H9 (cell line): ENCODE results near the gene TCF25. TPM values are rescaled to one million over a fixed set of nuclear protein-coding genes. Genes with fewer than 3 reads are reported as not detected.

Experiments used
- DNase-seq: peaks from one replicate; pipeline ENCODE4 v3.0.0-alpha.2; 2017
- H2AFZ ChIP-seq: one replicate; pipeline ENCODE4 v1.6.1; 2013; ENCODE audit warnings: mild to moderate bottlenecking, low read length, control low read depth, moderate library complexity
- H2AK5ac ChIP-seq: 2 replicates; pipeline ENCODE4 v1.6.1; 2013; ENCODE audit warnings: low read length, control low read depth, mixed read lengths; ENCODE audit not compliant: insufficient read length
- H2BK120ac ChIP-seq: one replicate; pipeline ENCODE4 v1.6.1; 2013; ENCODE audit warnings: low read depth, mild to moderate bottlenecking, low read length, control low read depth, inconsistent platforms; ENCODE audit not compliant: poor library complexity, severe bottlenecking
- H2BK12ac ChIP-seq: 2 replicates; pipeline ENCODE4 v1.6.1; 2013; ENCODE audit warnings: low read length, control low read depth, mixed read lengths, low read depth; ENCODE audit not compliant: insufficient read length
- H2BK15ac ChIP-seq: 2 replicates; pipeline ENCODE4 v1.6.1; 2013; ENCODE audit warnings: low read depth, low read length, control low read depth
- H2BK20ac ChIP-seq: one replicate; pipeline ENCODE4 v1.6.1; 2013; ENCODE audit warnings: low read depth, mild to moderate bottlenecking, low read length, control low read depth, inconsistent platforms; ENCODE audit not compliant: poor library complexity, severe bottlenecking
- H2BK5ac ChIP-seq: 2 replicates; pipeline ENCODE4 v1.6.1; 2013; ENCODE audit warnings: low read length, control low read depth, mixed read lengths; ENCODE audit not compliant: insufficient read length
- H3K14ac ChIP-seq: 2 replicates; pipeline ENCODE4 v1.6.1; 2013; ENCODE audit warnings: low read length, control low read depth; ENCODE audit not compliant: insufficient read depth
- H3K18ac ChIP-seq: 2 replicates; pipeline ENCODE4 v1.6.1; 2013; ENCODE audit warnings: low read depth, mild to moderate bottlenecking, mixed read lengths, low read length, control low read depth; ENCODE audit not compliant: insufficient read length
- H3K23ac ChIP-seq: 2 replicates; pipeline ENCODE4 v1.6.1; 2013; ENCODE audit warnings: low read length, control low read depth, mixed read lengths, low read depth; ENCODE audit not compliant: insufficient read length
- H3K23me2 ChIP-seq: 2 replicates; pipeline ENCODE4 v1.6.1; 2013; ENCODE audit warnings: low read depth, mild to moderate bottlenecking, mixed read lengths, low read length, control low read depth; ENCODE audit not compliant: insufficient read length, poor library complexity, severe bottlenecking
- H3K27ac ChIP-seq: 2 replicates; pipeline ENCODE4 v1.5.1; 2013; ENCODE audit warnings: low read length, control low read depth, mixed read lengths, low read depth; ENCODE audit not compliant: insufficient read length
- H3K27me3 ChIP-seq: 2 replicates; pipeline ENCODE4 v1.6.1; 2013; ENCODE audit warnings: low read length, control low read depth, inconsistent platforms; ENCODE audit not compliant: insufficient read depth
- H3K4ac ChIP-seq: 2 replicates; pipeline ENCODE4 v1.6.1; 2013; ENCODE audit warnings: low read depth, mild to moderate bottlenecking, control low read depth, inconsistent platforms, low read length, moderate library complexity
- H3K4me1 ChIP-seq: 2 replicates; pipeline ENCODE4 v1.6.1; 2013; ENCODE audit warnings: low read length, control low read depth, inconsistent platforms; ENCODE audit not compliant: insufficient read depth
- H3K4me2 ChIP-seq: 2 replicates; pipeline ENCODE4 v1.6.1; 2013; ENCODE audit warnings: low read length, control low read depth, mixed read lengths; ENCODE audit not compliant: insufficient read length, insufficient read depth
- H3K56ac ChIP-seq: 2 replicates; pipeline ENCODE4 v1.6.1; 2013; ENCODE audit warnings: low read depth, mild to moderate bottlenecking, mixed read lengths, low read length, control low read depth; ENCODE audit not compliant: insufficient read length
- H3K79me1 ChIP-seq: 2 replicates; pipeline ENCODE4 v1.6.1; 2013; ENCODE audit warnings: low read depth, mild to moderate bottlenecking, moderate library complexity, low read length, control low read depth, inconsistent platforms; ENCODE audit not compliant: insufficient read depth, poor library complexity, severe bottlenecking
- H3K79me2 ChIP-seq: 2 replicates; pipeline ENCODE4 v1.6.1; 2013; ENCODE audit warnings: low read length, control low read depth, inconsistent platforms; ENCODE audit not compliant: insufficient read depth
- H3K9ac ChIP-seq: 2 replicates; pipeline ENCODE4 v1.6.1; 2013; ENCODE audit warnings: low read length, control low read depth, mixed read lengths; ENCODE audit not compliant: insufficient read length; ENCODE audit errors: extremely low read depth
- H3K9me3 ChIP-seq: one replicate; pipeline ENCODE4 v1.6.1; 2013; ENCODE audit warnings: low read depth, low read length, inconsistent platforms; ENCODE audit not compliant: control insufficient read depth
- H3T11ph ChIP-seq: one replicate; pipeline ENCODE4 v1.6.1; 2013; ENCODE audit warnings: mild to moderate bottlenecking, low read length, control low read depth, inconsistent platforms
- H4K20me1 ChIP-seq: one replicate; pipeline ENCODE4 v1.6.1; 2013; ENCODE audit not compliant: control insufficient read depth, insufficient read length, insufficient read depth
- H4K5ac ChIP-seq: 2 replicates; pipeline ENCODE4 v1.6.1; 2013; ENCODE audit warnings: low read depth, mild to moderate bottlenecking, mixed read lengths, low read length, control low read depth; ENCODE audit not compliant: insufficient read length
- H4K8ac ChIP-seq: replicated peaks from 2 replicates; pipeline ENCODE4 v1.6.1; 2013; ENCODE audit warnings: low read length, control low read depth, mixed read lengths, low read depth; ENCODE audit not compliant: insufficient read length
- H4K91ac ChIP-seq: 2 replicates; pipeline ENCODE4 v1.6.1; 2013; ENCODE audit warnings: low read depth, mild to moderate bottlenecking, moderate library complexity, mixed read lengths, low read length, control low read depth; ENCODE audit not compliant: insufficient read length
- H3K27ac Mint-ChIP-seq, 3 experiments: 2 replicates in 2 of 3; 3 replicates in 1 of 3; pipeline ENCODE4 v1.8.0; 2020 to 2021; ENCODE audit warnings: mixed read lengths in 3 of 3, mild to moderate bottlenecking in 1 of 3, moderate library complexity in 1 of 3
- H3K27me3 Mint-ChIP-seq: 2 replicates; pipeline ENCODE4 v1.8.0; 2021; ENCODE audit warnings: low read depth, mild to moderate bottlenecking, moderate library complexity, mixed read lengths
- H3K36me3 Mint-ChIP-seq, 3 experiments: 2 replicates in 2 of 3; 3 replicates in 1 of 3; pipeline ENCODE4 v1.8.0; 2020 to 2021; ENCODE audit warnings: low read depth in 3 of 3, mixed read lengths in 3 of 3; ENCODE audit not compliant: insufficient read depth in 1 of 3
- H3K4me1 Mint-ChIP-seq, 2 experiments: 2 replicates each; pipeline ENCODE4 v1.8.0; 2020; ENCODE audit warnings: mixed read lengths in 2 of 2
- H3K4me3 Mint-ChIP-seq, 2 experiments: 2 replicates in 1 of 2; 3 replicates in 1 of 2; pipeline ENCODE4 v1.8.0; 2020 to 2021; ENCODE audit warnings: mild to moderate bottlenecking in 2 of 2, mixed read lengths in 2 of 2, moderate library complexity in 1 of 2
- H3K9me3 Mint-ChIP-seq, 2 experiments: 2 replicates in 1 of 2; 3 replicates in 1 of 2; pipeline ENCODE4 v1.8.0; 2020; ENCODE audit warnings: mild to moderate bottlenecking in 2 of 2, mixed read lengths in 2 of 2, moderate library complexity in 1 of 2
- CTCF ChIP-seq: fragments of 200-600 bp; sonication (generic); conservative IDR thresholded peaks from 3 replicates; pipeline ENCODE4 v1.8.0; 2021; ENCODE audit warnings: antibody characterized with exemption, mild to moderate bottlenecking
- WGBS: extraction: QIAGEN DNeasy Blood & Tissue Kit; methylation state at CpG from one replicate; pipeline ENCODE4 v1.1.7; 2013; ENCODE audit warnings: missing lambda C conversion rate, low lambda C conversion rate, mixed read lengths; ENCODE audit not compliant: insufficient read length; ENCODE audit errors: extremely low coverage; 5-methylcytosine and 5-hydroxymethylcytosine counted together
- total RNA-seq: library from RNA; stranded (reverse); gene quantifications from 2 replicates; pipeline ENCODE4 v1.2.1, GENCODE V29; 2021

Gene TCF25
- total RNA-seq, 1 experiment from 2014 or later = 109 TPM

GRCh38 chr16:89871895-89872294 lies 1.5 kb upstream of the TCF25 start:
- Histone ChIP-seq H2BK20ac (no peak overlapping the region), H3K79me2 (peaks cover 2% of the 10 kb centered on the region; the same call in 1 of the 2 replicates), H3K79me1 (no peaks in the 10 kb centered on the region), H3K9me3 (peaks cover 5% of the 10 kb centered on the region), H3T11ph (no peak overlapping the region), H3K27me3 (no peaks in the 10 kb centered on the region), H3K4me1 (no peaks in the 10 kb centered on the region), H2BK12ac (no peak overlapping the region), H4K8ac (no peak overlapping the region), H3K23me2 (peaks cover 5% of the 10 kb centered on the region), H3K27ac (no peak overlapping the region), H3K9ac (no peak overlapping the region), H2BK5ac (no peak overlapping the region), H2AK5ac (no peak overlapping the region), H3K23ac (no peak overlapping the region), H3K56ac (no peak overlapping the region), H3K14ac (no peak overlapping the region), H4K91ac (no peak overlapping the region), H3K18ac (no peak overlapping the region), H2BK15ac (no peak overlapping the region), H2AFZ (no peak overlapping the region), H3K4me2 (no peak overlapping the region), H2BK120ac (no peak overlapping the region), H4K5ac (no peak overlapping the region), H4K20me1 (no peaks in the 10 kb centered on the region), H3K4ac (no peak overlapping the region)
- H3K27ac Mint-ChIP-seq = no peak overlapping the region
- DNase-seq = no peak
- H3K36me3 Mint-ChIP-seq = peaks cover 24 to 29% (median 25%) of the 10 kb centered on the region in 3 experiments
- H3K27me3 Mint-ChIP-seq = no peaks in the 10 kb centered on the region
- H3K4me1 Mint-ChIP-seq = peaks cover 3 to 9% of the 10 kb centered on the region in 2 experiments; a peak in 2 of 4 replicates
- H3K4me3 Mint-ChIP-seq = peak overlapping the region in 1 of 2 experiments; percentile 56; a peak in 2 of 5 replicates
- peaks cover 15 to 22% of the 10 kb centered on the region in 2 experiments for H3K9me3 Mint-ChIP-seq
- no CpG with 5 or more reads among the region's 9 CpGs for WGBS
- TF ChIP-seq CTCF = no peak
